NCI-H748 (cell line): ENCODE results near the gene PHF2.

Experiments used
- DNase-seq: peaks from one replicate; lab custom pipeline; 2025; ENCODE audit not compliant: unreplicated experiment; lab: John Stamatoyannopoulos, UW

The PHF2 gene

DNA sequence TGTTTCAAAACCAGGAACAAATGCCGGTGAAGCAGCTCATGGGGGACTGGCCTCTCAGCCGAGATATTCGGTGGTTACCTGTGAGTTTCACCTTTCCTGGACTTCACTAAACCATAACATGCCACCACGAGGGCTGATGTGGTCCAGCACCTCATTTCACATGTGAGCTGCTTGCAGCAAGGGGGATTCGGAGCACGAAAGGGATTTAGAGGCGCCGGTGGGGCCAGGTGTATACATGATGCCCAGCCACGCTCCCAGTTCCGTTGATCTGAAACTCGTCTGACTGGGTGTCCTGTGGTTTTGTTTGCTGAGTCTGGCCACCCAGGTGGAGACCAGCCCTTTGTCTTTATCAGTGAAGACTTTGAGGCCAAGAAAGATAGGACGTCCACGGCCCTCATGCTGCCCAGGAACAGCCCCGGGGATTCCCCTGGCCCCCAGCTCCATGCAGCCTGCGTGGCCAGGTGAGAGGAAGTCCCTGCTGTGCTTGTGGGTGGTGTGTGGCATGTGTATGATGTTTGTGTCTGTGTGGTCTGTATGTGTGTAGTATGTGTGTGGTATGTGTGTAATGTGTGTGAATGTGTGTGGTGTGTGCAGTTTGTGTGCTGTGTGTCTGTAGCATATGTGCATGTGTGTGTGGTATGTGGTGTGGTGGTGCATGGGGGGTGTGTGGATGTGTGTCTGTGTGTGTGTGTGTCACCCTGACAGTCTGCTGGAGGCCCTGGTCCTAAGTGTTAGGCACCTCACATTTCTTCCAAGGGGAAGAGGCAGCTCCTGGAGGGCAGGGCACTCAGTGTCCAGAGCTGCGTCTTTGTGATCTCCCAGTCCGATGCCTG is 23.4 kb downstream of the PHF2 start:
- DNase-seq, result peak; percentile 64

- DNase-seq, result peak; percentile 96
Observed at GRCh38 chr9:93600504-93600903, 24.1 kb downstream of the PHF2 start.

DNA sequence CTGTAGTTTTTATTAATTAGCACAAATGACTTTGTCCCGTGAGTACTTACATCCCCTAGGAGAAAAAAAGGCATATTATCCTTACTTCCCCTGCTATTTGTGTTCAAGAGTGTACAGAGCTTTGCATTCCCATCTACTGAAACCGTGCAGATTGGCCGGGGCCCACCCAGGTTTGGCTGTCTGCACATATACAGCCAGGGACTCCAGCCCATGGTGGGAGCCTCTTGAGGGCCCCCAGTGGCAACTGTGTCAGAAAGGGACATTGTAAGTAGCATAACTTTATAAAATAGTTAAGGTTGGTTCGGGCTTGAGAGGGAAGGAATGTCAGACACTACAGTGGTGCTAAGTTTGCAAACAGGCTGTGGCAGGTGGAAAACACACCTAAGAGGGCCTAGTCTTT is 24.7 kb downstream of the PHF2 start:
- DNase-seq, result no peak

- DNase-seq, result no peak
Observed at GRCh38 chr9:93601666-93602065, 25.3 kb downstream of the PHF2 start.

DNA sequence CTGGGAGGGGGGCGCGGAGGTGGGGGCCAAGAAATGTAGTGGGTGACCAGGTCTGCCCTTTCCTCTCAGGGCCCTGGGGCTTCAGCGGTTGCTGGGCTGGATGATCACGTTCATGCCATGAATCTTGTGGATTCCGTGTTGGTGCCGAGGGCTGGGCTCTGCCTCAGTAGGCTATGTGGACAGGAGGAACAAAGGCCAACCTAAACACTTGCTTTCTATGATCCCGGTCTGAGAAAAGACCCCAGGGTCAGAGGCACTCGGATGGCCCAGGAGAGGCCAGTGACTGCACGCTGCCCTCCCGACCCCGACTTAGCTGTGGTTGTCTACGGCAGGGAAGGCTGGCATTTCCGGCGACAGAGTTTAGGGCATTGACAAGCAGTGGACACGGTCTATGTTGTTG is 26.6 kb downstream of the PHF2 start:
- DNase-seq, result no peak

DNA sequence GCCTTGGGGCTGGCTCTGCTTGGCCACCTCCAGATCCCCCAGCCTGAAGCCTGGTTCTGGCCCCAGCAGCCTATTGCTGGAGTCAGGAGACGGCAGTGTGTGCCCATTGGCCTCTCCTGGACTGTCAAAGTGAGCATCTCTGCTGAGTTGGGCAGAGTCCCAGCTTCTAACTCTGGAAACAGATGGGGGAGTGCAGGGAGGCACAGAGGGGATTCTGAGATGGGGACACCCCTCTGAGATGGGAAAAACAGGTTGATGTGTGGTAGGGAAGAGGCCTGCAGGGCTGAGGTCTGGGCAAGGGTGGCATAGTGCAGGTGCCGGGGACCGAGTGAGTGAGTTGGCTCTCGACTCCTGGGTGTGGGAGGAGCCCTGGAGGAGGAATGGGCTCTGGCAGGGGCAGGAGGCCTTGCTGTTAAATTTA is 27.5 kb downstream of the PHF2 start:
- no peak for DNase-seq

DNA sequence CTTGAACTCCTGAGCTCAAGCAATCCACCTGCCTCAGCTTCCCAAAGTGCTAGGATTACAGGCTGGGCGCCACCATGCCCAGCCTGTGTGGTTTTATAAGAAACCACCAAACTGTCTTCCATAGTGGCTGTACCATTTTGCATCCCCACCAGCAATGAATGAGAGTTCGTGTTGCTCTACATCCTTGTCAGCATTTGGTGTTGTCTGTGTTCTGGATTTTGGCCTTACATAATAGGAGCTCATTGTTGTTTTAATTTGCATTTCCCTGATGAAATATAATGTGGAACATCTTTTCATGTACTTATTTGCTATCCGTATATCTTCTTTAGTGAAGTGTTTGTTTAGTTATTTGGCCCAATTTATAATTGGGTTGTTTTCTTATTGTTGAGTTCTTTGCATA is 29.8 kb downstream of the PHF2 start:
- DNase-seq, result no peak

DNA sequence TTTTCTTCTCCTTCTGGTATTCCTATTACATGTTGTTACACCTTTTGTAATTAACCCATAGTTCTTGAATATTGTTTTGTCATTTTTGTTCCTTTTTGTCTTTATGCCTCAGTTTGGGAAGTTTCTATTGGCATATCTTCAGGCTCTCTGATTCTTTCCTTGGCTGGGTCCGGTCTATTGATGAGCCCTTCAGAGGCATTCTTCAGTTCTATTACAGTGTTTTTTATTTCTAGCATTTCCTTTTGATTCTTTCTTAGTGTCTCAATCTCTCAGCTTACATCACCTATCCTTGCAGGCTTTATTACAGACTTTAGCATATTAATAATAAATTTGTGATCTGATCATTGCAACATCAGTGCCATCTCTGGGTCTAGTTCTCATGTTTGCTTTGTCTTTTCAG is 33.8 kb downstream of the PHF2 start:
- DNase-seq, result no peak

DNA sequence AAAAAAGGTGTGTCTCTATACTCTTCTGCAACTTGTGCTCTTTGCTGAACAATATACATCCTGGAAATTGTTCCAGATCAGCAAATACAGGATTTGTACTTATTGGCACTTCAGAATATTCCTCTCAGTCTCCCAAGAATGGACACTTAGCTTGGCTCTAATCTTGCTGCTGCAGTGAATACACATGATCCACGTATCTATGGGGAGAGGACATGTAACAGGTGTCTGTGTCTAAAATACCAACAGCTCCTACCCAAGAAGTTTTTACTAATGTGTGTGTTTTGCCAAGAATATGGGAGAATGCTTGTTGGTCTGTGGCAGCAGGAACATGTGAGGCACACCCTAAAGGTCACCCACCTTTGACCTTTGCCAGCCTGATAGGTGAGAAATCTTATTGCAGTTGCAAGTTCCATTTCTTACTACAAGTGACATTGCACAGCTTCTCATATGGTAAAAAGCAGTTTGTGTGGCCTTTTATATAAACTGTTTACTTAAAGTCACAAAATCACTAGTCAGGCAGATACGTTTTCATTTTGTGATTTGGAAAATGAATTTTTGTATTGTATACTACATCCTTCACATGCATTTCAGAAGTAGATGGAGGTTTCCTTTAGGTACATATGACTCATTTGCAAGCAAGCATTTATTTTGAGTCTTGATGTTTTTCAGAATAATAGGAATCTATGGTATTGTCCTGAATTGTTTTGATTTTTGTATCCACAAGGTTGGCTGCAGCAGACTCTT is 35.8 kb downstream of the PHF2 start:
- DNase-seq, result no peak

DNA sequence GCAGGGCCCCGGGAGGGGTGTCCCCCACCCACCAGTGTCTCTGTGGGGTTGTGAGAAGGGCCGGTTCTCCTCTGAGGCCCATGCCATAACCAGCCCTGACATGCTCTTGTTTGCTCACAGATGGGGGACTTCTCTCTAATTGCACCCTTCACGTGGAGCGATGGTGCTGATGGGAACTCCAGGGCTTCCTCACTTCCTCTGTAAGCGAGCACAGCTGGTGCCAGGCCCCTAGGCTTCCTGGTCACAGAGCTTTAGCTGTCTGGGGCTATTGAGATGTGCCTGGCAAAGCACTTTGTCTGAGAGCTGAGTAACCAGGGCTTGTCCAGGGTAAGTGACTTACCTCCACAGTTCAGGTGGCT is 36.4 kb downstream of the PHF2 start:
- peak; percentile 43 for DNase-seq

GRCh38 chr9:93613174-93613573 is 36.8 kb downstream of the PHF2 start:
- DNase-seq, result no peak

DNA sequence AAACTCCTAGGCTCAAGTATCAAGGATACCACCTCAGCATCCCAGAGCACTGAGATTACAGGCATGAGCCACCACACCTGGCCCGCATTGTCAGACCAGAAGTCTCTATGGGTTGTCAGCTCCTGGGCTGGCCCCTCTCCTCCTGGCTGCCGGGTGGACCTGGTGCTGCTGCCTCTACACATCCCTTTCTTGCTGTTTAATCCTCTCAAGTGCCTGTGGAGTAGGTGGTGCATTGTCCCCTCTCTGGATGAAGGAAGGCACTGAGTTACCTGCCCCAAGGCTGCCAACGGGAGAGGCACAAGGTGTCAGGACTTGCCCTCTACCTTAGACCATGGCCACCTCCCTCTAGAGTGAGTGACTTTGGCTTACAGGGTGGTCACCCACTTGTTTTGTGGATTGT is 37.4 kb downstream of the PHF2 start:
- DNase-seq, result no peak

DNA sequence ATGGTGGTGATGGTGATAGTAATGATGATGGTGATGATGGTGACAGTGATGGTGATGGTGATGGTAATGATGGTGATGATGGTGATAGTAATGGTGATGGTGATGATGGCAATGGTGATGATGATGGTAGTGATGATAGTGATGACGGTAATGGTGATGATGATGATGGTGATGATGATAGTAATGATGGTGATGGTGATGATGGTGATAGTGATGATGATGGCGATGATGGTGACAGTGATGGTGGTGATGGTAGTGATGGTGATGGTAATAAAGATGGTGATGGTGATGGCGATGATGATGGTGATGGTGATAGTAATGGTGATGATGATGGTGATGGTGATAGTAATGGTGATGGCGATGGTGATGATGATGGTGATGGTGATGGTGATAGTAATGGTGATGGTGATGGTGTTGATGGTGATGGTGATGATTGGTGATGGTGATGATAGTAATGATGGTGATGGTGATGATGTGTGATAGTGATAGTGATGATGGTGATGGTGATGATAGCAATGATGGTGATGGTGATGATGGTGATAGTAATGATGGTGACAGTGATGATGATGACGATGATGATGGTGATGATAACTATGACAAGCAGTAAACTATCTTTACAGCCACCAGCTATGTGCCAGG is 38.6 kb downstream of the PHF2 start:
- no peak for DNase-seq

GRCh38 chr9:93616044-93616443 is 39.7 kb downstream of the PHF2 start:
- DNase-seq, result no peak

- DNase-seq, result no peak
Observed at GRCh38 chr9:93617273-93617672, 40.9 kb downstream of the PHF2 start.

DNA sequence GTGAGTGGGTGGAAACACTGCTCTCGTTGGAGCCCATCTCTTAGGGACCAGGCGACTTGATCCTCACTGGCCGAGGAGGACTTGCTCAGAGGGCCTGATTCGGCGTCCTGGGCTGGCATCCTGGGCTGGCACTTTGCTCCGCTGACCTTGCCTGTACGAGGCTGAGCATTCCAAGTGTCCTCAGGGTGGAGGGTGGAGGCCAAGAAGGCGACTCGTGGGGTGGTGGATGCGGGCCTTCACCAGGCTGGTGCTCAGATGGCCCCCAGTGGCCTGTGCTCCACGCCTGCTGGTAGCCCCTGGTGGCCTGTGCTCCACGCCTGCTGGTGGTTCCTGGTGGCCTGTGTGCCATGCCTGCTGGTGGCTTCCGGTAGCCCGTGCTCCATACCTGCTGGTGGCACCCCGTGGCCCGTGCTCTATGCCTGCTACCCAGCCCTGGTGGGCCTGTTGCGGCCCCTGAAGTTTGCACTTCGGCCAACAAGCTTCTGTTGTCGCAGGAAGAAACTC is 42.9 kb downstream of the PHF2 start:
- DNase-seq, result no peak

DNA sequence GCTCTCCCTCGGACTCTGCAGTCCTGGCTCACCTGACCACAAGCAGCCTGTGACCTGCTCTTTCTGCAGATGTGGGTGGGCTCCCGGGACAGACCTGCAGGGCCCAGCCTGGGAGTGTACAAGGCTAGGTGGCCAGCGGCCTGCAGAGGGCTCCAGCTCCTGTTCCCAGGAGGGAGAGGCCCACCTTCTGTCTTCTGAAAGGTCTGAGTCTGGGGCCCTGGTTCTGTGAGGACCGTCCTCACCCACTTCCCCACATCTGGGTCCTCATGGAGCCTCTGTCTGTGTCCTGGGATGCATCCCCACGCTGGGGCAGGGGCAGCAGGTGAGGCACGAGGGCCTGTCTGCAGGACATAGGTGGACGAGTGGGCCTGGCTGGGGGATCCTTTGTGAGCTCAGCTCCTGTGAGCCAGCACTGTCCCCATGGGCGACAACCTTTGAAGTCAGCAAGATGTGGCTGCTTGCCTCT is 43.7 kb downstream of the PHF2 start:
- no peak for DNase-seq

DNA sequence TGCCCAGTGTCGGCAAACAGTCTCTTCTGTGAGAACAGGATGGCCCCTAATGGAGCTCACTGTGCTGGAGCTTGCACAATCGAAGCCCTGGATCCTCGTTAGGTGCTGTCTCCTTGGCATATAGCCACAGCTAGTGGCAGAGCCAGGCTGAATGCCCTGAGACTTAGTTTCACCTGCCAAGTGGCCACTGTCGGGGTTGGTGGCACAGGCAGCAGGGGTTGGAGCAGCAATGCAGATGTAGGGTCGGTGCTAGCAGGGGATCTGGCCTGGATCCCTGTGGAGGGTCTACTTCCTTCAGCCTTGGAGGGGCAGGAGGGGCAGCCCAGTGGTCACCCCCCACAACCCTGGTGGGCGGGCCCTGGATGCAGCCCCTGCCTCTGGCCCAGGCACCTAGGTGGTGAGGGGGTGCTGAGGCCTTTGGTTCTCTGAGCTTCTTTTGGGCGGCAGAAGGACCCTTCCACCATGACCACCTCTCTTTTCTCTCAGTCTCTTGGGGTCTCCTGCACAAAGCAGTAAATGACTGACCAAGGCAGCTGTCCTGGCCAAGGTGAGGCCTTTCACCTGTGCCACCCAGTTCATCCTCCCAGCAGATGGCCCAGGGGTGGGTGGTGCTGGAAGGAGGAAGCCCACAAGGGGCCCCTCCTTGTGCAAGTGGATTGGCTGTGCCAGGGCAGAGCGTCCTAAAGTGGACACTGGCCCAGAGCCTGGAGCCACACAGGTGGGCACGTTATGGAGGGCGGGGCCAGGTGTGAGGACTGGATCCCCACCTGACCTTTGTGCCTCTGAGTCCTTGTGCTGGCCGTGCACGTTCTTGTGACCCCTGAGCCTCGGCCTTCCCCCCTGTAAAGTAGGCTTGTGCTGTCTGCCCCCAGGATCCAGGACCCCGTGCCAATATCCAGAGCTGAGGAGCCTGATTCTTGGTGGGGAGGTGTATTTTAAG is 44.8 kb downstream of the PHF2 start:
- no peak for DNase-seq

DNA sequence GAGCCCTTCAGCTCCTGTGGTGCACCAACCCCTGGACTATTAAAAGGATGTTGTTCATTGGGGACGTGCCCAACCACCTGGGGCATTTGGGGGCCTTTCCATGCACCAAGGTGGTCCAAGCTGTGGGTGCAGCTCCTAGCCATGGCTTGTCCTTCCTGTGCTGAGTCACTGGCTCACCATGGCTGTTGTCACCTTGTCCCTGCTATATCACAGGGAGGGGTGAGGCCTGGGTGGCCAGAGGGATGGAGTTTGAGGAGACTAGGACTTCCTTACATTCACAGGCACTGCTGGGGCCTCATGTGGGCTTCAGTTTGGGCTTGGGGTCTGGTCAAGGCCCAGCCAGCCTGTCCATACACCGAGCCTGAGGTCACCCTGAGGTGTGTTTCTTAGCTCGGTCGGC is 45.5 kb downstream of the PHF2 start:
- DNase-seq, result no peak

DNA sequence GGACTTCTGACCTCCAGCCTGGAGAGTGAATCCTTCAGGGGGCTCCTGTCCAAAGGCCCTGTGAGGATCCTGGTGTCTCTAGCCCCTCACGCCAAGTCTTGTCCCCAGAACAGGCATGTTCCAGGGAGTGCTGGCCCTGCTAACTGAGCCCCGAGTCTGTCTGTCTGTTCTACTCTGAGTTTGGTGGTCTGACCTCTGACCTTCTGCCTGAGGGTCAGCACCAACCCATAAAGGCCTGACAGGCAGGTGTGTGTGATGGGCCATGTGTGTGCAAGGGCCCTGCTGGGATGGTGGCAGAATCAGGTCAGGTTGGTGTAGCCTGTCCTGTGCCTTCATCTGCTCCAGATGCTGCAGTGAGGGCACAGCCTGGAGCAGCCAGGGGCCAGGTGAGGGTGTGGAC is 46.3 kb downstream of the PHF2 start:
- DNase-seq, result no peak

- DNase-seq, result no peak
Observed at GRCh38 chr9:93623753-93624152, 47.4 kb downstream of the PHF2 start.
